Spinal cord (tissue), 10 donors: Measurements from ENCODE around the gene QDPR. TPM values are rescaled to one million over a fixed set of nuclear protein-coding genes. Genes with fewer than 3 reads are reported as not detected.

Source experiments
- DNase-seq, 6 donors: peaks; one replicate each; pipeline versions ENCODE4 v3.0.0 to v3.0.0-alpha.2; 2013 to 2015; ENCODE audit warnings: low spot score in 6 of 6, low read depth in 4 of 6
- H3K27ac ChIP-seq: one replicate; pipeline ENCODE4 v1.5.1; 2013; ENCODE audit warnings: low read depth, low read length, control low read depth
- H3K27me3 ChIP-seq: one replicate; pipeline ENCODE4 v1.6.1; 2013; ENCODE audit warnings: low read length; ENCODE audit not compliant: control insufficient read depth, insufficient read depth
- H3K36me3 ChIP-seq: one replicate; pipeline ENCODE4 v1.6.1; 2013; ENCODE audit warnings: low read length; ENCODE audit not compliant: control insufficient read depth, insufficient read depth
- H3K4me1 ChIP-seq: one replicate; pipeline ENCODE4 v1.6.1; 2013; ENCODE audit warnings: low read length; ENCODE audit not compliant: control insufficient read depth, insufficient read depth
- H3K4me3 ChIP-seq: one replicate; pipeline ENCODE4 v1.5.1; 2013; ENCODE audit warnings: low read depth, low read length, control low read depth
- H3K9me3 ChIP-seq: one replicate; pipeline ENCODE4 v1.6.1; 2013; ENCODE audit warnings: low read length; ENCODE audit not compliant: control insufficient read depth, insufficient read depth
- WGBS: methylation state at CpG from one replicate; pipeline ENCODE4 v1.1.5; 2013; ENCODE audit warnings: missing lambda C conversion rate; ENCODE audit not compliant: insufficient coverage; 5-methylcytosine and 5-hydroxymethylcytosine counted together
- long read RNA-seq, 4 donors: transcript quantifications; one replicate each; lab custom pipeline, GENCODE V29; 2026
- polyA plus RNA-seq, 2 donors: library from polyadenylated mRNA; unstranded; fragments of 120-200 nt; gene quantifications; one replicate each; pipeline ENCODE4 v1.2.1, GENCODE V29; 2013; ENCODE audit not compliant: insufficient read length in 2 of 2
- total RNA-seq, 2 donors: library from RNA; depleted of rRNA in 1 of 2; stranded (reverse); fragments of 120-200 nt in 1 of 2; fragments of >200 nt in 1 of 2; gene quantifications; one replicate each; pipeline versions ENCODE4 v1.2.3 to v1.2.4, GENCODE V29; 2013 to 2014
- donor health status: healthy.

QDPR gene
- total RNA-seq (10 to 100 TPM; 13.6 to 52.7 TPM), polyA plus RNA-seq (100 to 1,000 TPM; 103 to 115 TPM)
- long read RNA-seq, donor 1, transcript QDPR-201 (7 exons, 1,648 nt) = major isoform, 43 of 69 reads
- long read RNA-seq, donor 1, transcript QDPR-205 (6 exons, 1,374 nt) = minor isoform, 6 of 69 reads
- long read RNA-seq, donor 1, partial matches to known transcripts = 8 of 69 reads
- long read RNA-seq, donor 1, other reads (novel, unspliced or antisense) = 6 of 69 reads
- long read RNA-seq, donor 2, transcript QDPR-201 (7 exons, 1,648 nt) = major isoform, 18 of 26 reads
- long read RNA-seq, donor 2, partial matches to known transcripts = 5 of 26 reads
- long read RNA-seq, donor 2, other reads (novel, unspliced or antisense) = 0 of 26 reads
- long read RNA-seq, donor 3, transcript QDPR-201 (7 exons, 1,648 nt) = major isoform, 21 of 26 reads
- long read RNA-seq, donor 3, partial matches to known transcripts = 0 of 26 reads
- long read RNA-seq, donor 3, other reads (novel, unspliced or antisense) = 0 of 26 reads
- long read RNA-seq, donor 4, transcript QDPR-201 (7 exons, 1,648 nt) = major isoform, 27 of 35 reads
- long read RNA-seq, donor 4, partial matches to known transcripts = 5 of 35 reads
- long read RNA-seq, donor 4, other reads (novel, unspliced or antisense) = 0 of 35 reads

GRCh38 chr4:17511950-17512795, at the start of gene QDPR:
TSS of gene QDPR (minus strand) at chr4:17512090. CDS start at chr4:17512054, 36 bp downstream.
- Histone ChIP-seq H3K36me3 (peaks cover 9% of the 10 kb centered on the region), H3K9me3 (no peaks in the 10 kb centered on the region), H3K27me3 (peaks cover 2% of the 10 kb centered on the region), H3K4me1 (peaks cover 11% of the 10 kb centered on the region), H3K27ac (peak within 1 kb of the TSS; percentile 67), H3K4me3 (peak within 1 kb of the TSS; percentile 78)
- DNase-seq = peak; percentile 41 to 91 (median 64)
- WGBS = under 1% methylated on average over 51 of the region's 65 CpGs

GRCh38 chr4:17561195-17561909, 49.5 kb upstream of the QDPR start:
- 85% methylated on average over 7 of the region's 8 CpGs for WGBS
- no peak for DNase-seq

DNA sequence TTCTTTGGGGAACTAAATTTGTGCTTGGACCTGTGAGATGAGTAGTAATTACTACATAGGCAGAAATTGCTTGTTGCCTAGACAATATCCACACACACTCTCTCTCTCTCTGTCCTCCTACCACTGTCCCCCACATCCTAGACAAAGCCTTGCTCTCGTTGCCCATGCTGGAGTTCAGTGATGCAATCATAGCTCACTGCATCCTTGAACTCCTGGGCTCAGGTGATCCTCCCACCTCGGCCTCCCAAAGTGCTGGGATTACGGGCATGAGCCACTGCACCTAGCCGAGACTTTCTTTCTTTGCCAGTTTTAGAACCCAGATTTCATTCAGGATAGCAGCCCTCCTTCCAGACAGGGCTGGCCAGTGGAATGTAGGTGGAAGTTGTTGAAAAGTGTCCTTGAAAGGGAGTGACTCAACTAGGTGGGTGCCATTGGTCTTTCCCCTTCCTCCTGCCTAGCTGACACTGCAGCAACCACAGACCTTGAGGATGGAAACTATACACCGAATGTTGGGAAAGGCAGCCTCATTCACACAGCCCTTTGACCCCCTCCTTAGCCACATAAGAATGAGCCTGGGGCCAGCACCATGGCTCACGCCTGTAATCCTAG, 48.3 kb upstream of the QDPR start:
- H3K9me3 ChIP-seq = no peaks in the 10 kb centered on the region
- no peaks in the 10 kb centered on the region for H3K36me3 ChIP-seq
- no peak overlapping the region for H3K27ac ChIP-seq
- DNase-seq = no peak
- WGBS = 96% methylated on average over 5 of the region's 6 CpGs
- no peaks in the 10 kb centered on the region for H3K27me3 ChIP-seq
- H3K4me3 ChIP-seq = no peak overlapping the region
- H3K4me1 ChIP-seq = no peaks in the 10 kb centered on the region

More at GRCh38 chr4:17561195-17561909, 49.5 kb upstream of the QDPR start:
- Histone ChIP-seq H3K4me1 (no peaks in the 10 kb centered on the region), H3K27me3 (no peaks in the 10 kb centered on the region), H3K27ac (no peak overlapping the region), H3K9me3 (no peaks in the 10 kb centered on the region), H3K4me3 (no peak overlapping the region), H3K36me3 (no peaks in the 10 kb centered on the region)

GRCh38 chr4:17559709-17560048, 47.8 kb upstream of the QDPR start:
- no peaks in the 10 kb centered on the region for H3K9me3 ChIP-seq
- no peaks in the 10 kb centered on the region for H3K27me3 ChIP-seq
- DNase-seq = no peak
- 100% methylated on average over 1 of the region's 3 CpGs for WGBS
- H3K27ac ChIP-seq = no peak overlapping the region
- no peaks in the 10 kb centered on the region for H3K4me1 ChIP-seq
- no peak overlapping the region for H3K4me3 ChIP-seq
- H3K36me3 ChIP-seq = no peaks in the 10 kb centered on the region

DNA sequence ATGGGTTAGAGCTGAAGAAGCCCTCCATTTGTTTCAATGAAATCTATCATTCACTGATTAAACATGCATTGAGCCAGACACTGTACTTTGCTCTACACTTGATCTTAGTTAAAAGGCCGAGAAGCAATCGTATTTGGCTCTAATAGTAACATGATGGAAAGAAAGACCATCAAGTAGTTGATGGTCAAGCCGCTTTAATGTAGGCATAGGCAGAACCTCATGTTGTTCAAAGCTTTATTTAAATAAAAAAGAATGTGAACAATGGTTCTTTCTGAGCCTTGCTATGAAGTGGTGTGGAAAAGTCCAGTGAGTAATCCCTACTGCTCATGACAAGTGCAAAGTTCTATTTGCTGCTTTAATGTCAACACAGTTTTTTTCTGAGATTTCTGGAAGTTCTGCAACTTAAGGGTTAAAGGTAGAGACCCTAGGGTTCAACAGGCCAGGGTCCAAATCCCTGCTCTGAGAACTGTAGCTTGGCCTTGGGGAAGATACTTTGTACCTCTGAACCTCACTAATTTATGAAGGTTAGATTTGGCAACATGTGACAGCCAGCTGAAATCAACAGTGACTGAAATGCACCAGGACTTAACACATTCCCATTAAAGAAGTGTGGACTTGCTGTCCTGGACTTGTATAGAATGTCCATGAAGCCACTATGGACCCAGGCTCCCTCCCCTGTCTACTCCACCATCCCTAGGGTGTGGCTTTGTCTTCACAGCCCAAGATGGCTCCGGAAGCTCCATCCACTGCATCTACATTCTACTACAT, 47.2 kb upstream of the QDPR start:
- no peak for DNase-seq
- H3K27me3 ChIP-seq = no peaks in the 10 kb centered on the region
- H3K36me3 ChIP-seq = no peaks in the 10 kb centered on the region
- no peaks in the 10 kb centered on the region for H3K9me3 ChIP-seq
- H3K27ac ChIP-seq = no peak overlapping the region
- H3K4me3 ChIP-seq = no peak overlapping the region
- WGBS = 100% methylated on average over 1 of the region's 4 CpGs
- no peaks in the 10 kb centered on the region for H3K4me1 ChIP-seq

- no peak for DNase-seq
- no peak overlapping the region for H3K27ac ChIP-seq
- no peaks in the 10 kb centered on the region for H3K9me3 ChIP-seq
- no peaks in the 10 kb centered on the region for H3K27me3 ChIP-seq
- H3K4me1 ChIP-seq = no peaks in the 10 kb centered on the region
- no CpG with 5 or more reads among the region's 5 CpGs for WGBS
- no peaks in the 10 kb centered on the region for H3K36me3 ChIP-seq
- H3K4me3 ChIP-seq = no peak overlapping the region
Observed at GRCh38 chr4:17557880-17558279, 46.0 kb upstream of the QDPR start.

GRCh38 chr4:17556498-17556897, 44.6 kb upstream of the QDPR start:
- H3K9me3 ChIP-seq = no peaks in the 10 kb centered on the region
- DNase-seq = no peak
- H3K27me3 ChIP-seq = no peaks in the 10 kb centered on the region
- peaks cover 4% of the 10 kb centered on the region for H3K4me1 ChIP-seq
- H3K36me3 ChIP-seq = no peaks in the 10 kb centered on the region
- no peak overlapping the region for H3K27ac ChIP-seq
- no peak overlapping the region for H3K4me3 ChIP-seq

DNA sequence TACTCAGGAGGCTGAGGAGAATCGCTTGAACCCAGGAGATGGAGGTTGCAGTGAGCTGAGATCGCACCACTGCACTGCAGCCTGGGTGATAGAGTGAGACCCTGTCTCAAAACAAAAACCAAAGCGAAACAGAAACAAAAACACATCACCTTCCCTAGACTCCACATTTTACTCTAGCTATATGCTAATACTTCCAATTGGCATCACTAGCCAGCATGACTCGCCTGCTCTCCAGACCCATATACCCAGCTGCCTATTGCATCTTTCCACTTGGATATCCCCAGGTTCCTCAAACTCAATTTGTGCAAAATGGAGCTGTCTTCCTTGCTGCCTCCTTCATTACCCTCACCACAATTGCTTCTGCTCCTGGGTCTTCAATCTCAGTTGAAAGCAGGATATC, 42.7 kb upstream of the QDPR start:
- no peak overlapping the region for H3K27ac ChIP-seq
- peaks cover 5% of the 10 kb centered on the region for H3K4me1 ChIP-seq
- WGBS = 96% methylated on average over 2 of the region's 4 CpGs
- no peak overlapping the region for H3K4me3 ChIP-seq
- H3K9me3 ChIP-seq = no peaks in the 10 kb centered on the region
- H3K27me3 ChIP-seq = no peaks in the 10 kb centered on the region
- no peaks in the 10 kb centered on the region for H3K36me3 ChIP-seq
- no peak for DNase-seq
